H1 (cell line): Measurements from ENCODE around the gene KRTAP4-1. TPM values are rescaled to one million over a fixed set of nuclear protein-coding genes. Genes with fewer than 3 reads are reported as not detected.

ENCODE experiments used
- CTCF ChIA-PET: fragments of 300-600 bp; sonication (Branson Sonifier 250); formaldehyde crosslinking; loops from one replicate; lab custom pipeline; 2021; ENCODE audit not compliant: partially characterized antibody; lab: Charles Lee
- POLR2A ChIA-PET: fragments of 300-600 bp; sonication (Branson Sonifier 250); formaldehyde crosslinking; loops from one replicate; lab custom pipeline; 2021; ENCODE audit warnings: inconsistent platforms; ENCODE audit not compliant: partially characterized antibody; lab: Charles Lee
- DNase-seq, 2 experiments: peaks; one replicate each; pipeline versions ENCODE4 v3.0.0 to v3.0.0-alpha.2; 2010 to 2022; ENCODE audit warnings: low spot score in 2 of 2, low read depth in 1 of 2, mixed read lengths in 1 of 2
- FAIRE-seq: peaks from 2 replicates; lab custom pipeline; 2011; peaks lifted over from hg19 to GRCh38; lab: Jason Lieb, UNC
- H2AFZ ChIP-seq: 2 replicates; pipeline ENCODE4 v1.8.1; 2012; ENCODE audit warnings: low read length, inconsistent platforms
- H2AK5ac ChIP-seq: 2 replicates; pipeline ENCODE4 v1.6.1; 2013; ENCODE audit warnings: low read depth, low read length
- H2BK120ac ChIP-seq: replicated peaks from 2 replicates; pipeline ENCODE3; 2013; ENCODE audit warnings: low read depth, low read length, inconsistent platforms
- H2BK12ac ChIP-seq: 2 replicates; pipeline ENCODE4 v1.6.1; 2013; ENCODE audit warnings: low read depth, low read length
- H2BK15ac ChIP-seq: 2 replicates; pipeline ENCODE4 v1.6.1; 2013; ENCODE audit warnings: low read length
- H2BK20ac ChIP-seq: 2 replicates; pipeline ENCODE4 v1.6.1; 2013; ENCODE audit warnings: low read length
- H2BK5ac ChIP-seq: 2 replicates; pipeline ENCODE4 v1.6.1; 2013; ENCODE audit warnings: low read depth, low read length
- H3K14ac ChIP-seq: 2 replicates; pipeline ENCODE4 v1.6.1; 2013; ENCODE audit warnings: inconsistent platforms; ENCODE audit not compliant: insufficient read length
- H3K18ac ChIP-seq: 2 replicates; pipeline ENCODE4 v1.6.1; 2013; ENCODE audit warnings: low read length; ENCODE audit errors: extremely low read depth
- H3K23ac ChIP-seq: 2 replicates; pipeline ENCODE4 v1.6.1; 2013; ENCODE audit warnings: inconsistent platforms; ENCODE audit not compliant: insufficient read length
- H3K23me2 ChIP-seq: 2 replicates; pipeline ENCODE4 v1.6.1; 2013; ENCODE audit warnings: low read depth, low read length
- H3K27ac ChIP-seq: 2 replicates; pipeline ENCODE4 v1.6.1; 2011; ENCODE audit warnings: low read depth, low read length, inconsistent platforms
- H3K27me3 ChIP-seq, 4 experiments: replicated peaks in 1 of 4; 1 replicate in 1 of 4; 2 replicates in 3 of 4; pipeline versions ENCODE4 v1.6.1 to v1.8.1; 2011 to 2013; ENCODE audit warnings: low read length in 3 of 4, mild to moderate bottlenecking in 3 of 4, inconsistent platforms in 2 of 4, mixed read lengths in 2 of 4, moderate library complexity in 1 of 4; ENCODE audit not compliant: control insufficient read depth in 3 of 4, insufficient read depth in 3 of 4; ENCODE audit errors: extremely low read depth in 1 of 4
- H3K36me3 ChIP-seq, 4 experiments: 2 replicates each; pipeline versions ENCODE4 v1.6.1 to v1.8.1; 2011 to 2013; ENCODE audit warnings: mild to moderate bottlenecking in 4 of 4, low read length in 3 of 4, moderate library complexity in 2 of 4, control low read depth in 1 of 4, inconsistent platforms in 1 of 4; ENCODE audit not compliant: insufficient read depth in 4 of 4, control insufficient read depth in 2 of 4
- H3K4ac ChIP-seq: replicated peaks from 2 replicates; pipeline ENCODE3; 2013; ENCODE audit warnings: low read length, low read depth, mixed read lengths, inconsistent platforms; ENCODE audit not compliant: insufficient read length
- H3K4me1 ChIP-seq, 4 experiments: replicated peaks in 1 of 4; 1 replicate in 1 of 4; 2 replicates in 3 of 4; pipeline versions ENCODE4 v1.6.1 to v1.8.1; 2011 to 2013; ENCODE audit warnings: low read length in 3 of 4, inconsistent platforms in 2 of 4, mixed read lengths in 1 of 4; ENCODE audit not compliant: insufficient read depth in 4 of 4, control insufficient read depth in 3 of 4
- H3K4me2 ChIP-seq, 2 experiments: 2 replicates each; pipeline versions ENCODE4 v1.6.1 to v1.8.1; 2011 to 2013; ENCODE audit warnings: low read depth in 2 of 2, low read length in 2 of 2, control low read depth in 1 of 2, inconsistent platforms in 1 of 2, mild to moderate bottlenecking in 1 of 2; ENCODE audit not compliant: insufficient read depth in 1 of 2
- H3K4me3 ChIP-seq, 4 experiments: fragments of 200-600, 300-600 bp in 1 of 4; sonication (generic), shearing (Covaris generic), sonication (Bioruptor Twin) in 1 of 4; 2 replicates each; pipeline versions ENCODE4 v1.5.1 to v1.8.1; 2011 to 2016; ENCODE audit warnings: low read length in 4 of 4, low read depth in 3 of 4, control low read depth in 2 of 4, inconsistent platforms in 2 of 4, mild to moderate bottlenecking in 2 of 4, mixed read lengths in 1 of 4, moderate library complexity in 1 of 4; ENCODE audit not compliant: insufficient read depth in 2 of 4; ENCODE audit errors: extremely low read depth in 1 of 4
- H3K56ac ChIP-seq: replicated peaks from 2 replicates; pipeline ENCODE3; 2013; ENCODE audit warnings: low read depth, mild to moderate bottlenecking, mixed read lengths, low read length, inconsistent platforms; ENCODE audit not compliant: insufficient read length
- H3K79me1 ChIP-seq: 2 replicates; pipeline ENCODE4 v1.6.1; 2013; ENCODE audit warnings: low read depth, low read length, control low read depth
- H3K79me2 ChIP-seq, 2 experiments: 2 replicates each; pipeline versions ENCODE4 v1.6.1 to v1.8.1; 2012 to 2013; ENCODE audit warnings: low read length in 2 of 2, mild to moderate bottlenecking in 2 of 2, inconsistent platforms in 1 of 2; ENCODE audit not compliant: insufficient read depth in 2 of 2, control insufficient read depth in 1 of 2
- H3K9ac ChIP-seq, 4 experiments: replicated peaks in 1 of 4; 1 replicate in 1 of 4; 2 replicates in 3 of 4; pipeline versions ENCODE4 v1.6.1 to v1.8.1; 2011 to 2013; ENCODE audit warnings: low read depth in 3 of 4, low read length in 3 of 4, control low read depth in 2 of 4, mild to moderate bottlenecking in 2 of 4, moderate library complexity in 2 of 4, inconsistent platforms in 1 of 4; ENCODE audit errors: extremely low read depth in 1 of 4
- H3K9me3 ChIP-seq, 2 experiments: 2 replicates each; pipeline versions ENCODE4 v1.6.1 to v1.8.1; 2012 to 2013; ENCODE audit warnings: mild to moderate bottlenecking in 2 of 2, moderate library complexity in 2 of 2, control low read depth in 1 of 2, inconsistent platforms in 1 of 2, low read depth in 1 of 2, low read length in 1 of 2, mixed read lengths in 1 of 2; ENCODE audit not compliant: insufficient read depth in 2 of 2
- H4K20me1 ChIP-seq, 2 experiments: replicated peaks in 1 of 2; 2 replicates each; pipeline versions ENCODE3 to v1.8.1; 2011 to 2013; ENCODE audit warnings: inconsistent platforms in 2 of 2, low read length in 2 of 2, mild to moderate bottlenecking in 1 of 2; ENCODE audit not compliant: insufficient read depth in 2 of 2, control insufficient read depth in 1 of 2
- H4K5ac ChIP-seq: 2 replicates; pipeline ENCODE4 v1.6.1; 2013; ENCODE audit warnings: low read length, low read depth, mixed read lengths, inconsistent platforms; ENCODE audit not compliant: insufficient read length
- H4K8ac ChIP-seq: 2 replicates; pipeline ENCODE4 v1.8.0; 2013; ENCODE audit warnings: mild to moderate bottlenecking, moderate library complexity, low read length, inconsistent platforms; ENCODE audit not compliant: insufficient read depth; ENCODE audit errors: extremely low read depth
- H4K91ac ChIP-seq: replicated peaks from 2 replicates; pipeline ENCODE3; 2013; ENCODE audit warnings: low read length, mixed read lengths, inconsistent platforms; ENCODE audit not compliant: insufficient read length
- ATF2 ChIP-seq: IDR thresholded peaks from 2 replicates; pipeline ENCODE4 v1.6.1; 2012; ENCODE audit warnings: low read length, inconsistent platforms
- BCL11A ChIP-seq, 2 experiments: IDR thresholded peaks; one replicate each; pipeline ENCODE4 v1.6.1; 2011; ENCODE audit warnings: low read depth in 2 of 2, low read length in 2 of 2, mild to moderate bottlenecking in 2 of 2
- EGR1 ChIP-seq: IDR thresholded peaks from 2 replicates; pipeline ENCODE4 v1.6.1; 2011; ENCODE audit warnings: low read depth, low read length, borderline replicate concordance
- EZH2 ChIP-seq: fragments of 200-600 bp; sonication (generic); IDR thresholded peaks from 2 replicates; pipeline ENCODE4 v1.7.1; 2012; ENCODE audit warnings: low read depth, mild to moderate bottlenecking, moderate library complexity, low read length, inconsistent platforms; ENCODE audit not compliant: severe bottlenecking
- FOSL1 ChIP-seq: IDR thresholded peaks from 2 replicates; pipeline ENCODE4 v1.6.1; 2011; ENCODE audit warnings: mild to moderate bottlenecking, low read depth, low read length, moderate library complexity; ENCODE audit not compliant: insufficient read depth
- HDAC6 ChIP-seq: IDR thresholded peaks from one replicate; pipeline ENCODE4 v1.7.1; 2012; ENCODE audit warnings: low read depth, mild to moderate bottlenecking, inconsistent platforms, low read length, moderate library complexity
- RAD21 ChIP-seq, 2 experiments: IDR thresholded peaks in 1 of 2; conservative IDR thresholded peaks in 1 of 2; 2 replicates each; pipeline ENCODE4 v1.6.1; 2011; ENCODE audit warnings: low read depth in 2 of 2, low read length in 2 of 2, improper control_type of control experiment in 1 of 2, inconsistent platforms in 1 of 2, mild to moderate bottlenecking in 1 of 2, moderate library complexity in 1 of 2
- SAP30 ChIP-seq: fragments of 300-600 bp; sonication (generic); IDR thresholded peaks from 2 replicates; pipeline ENCODE4 v1.7.1; 2012; ENCODE audit warnings: low read length, moderate library complexity, mild to moderate bottlenecking, inconsistent platforms; ENCODE audit not compliant: insufficient read depth, insufficient replicate concordance
- SP2 ChIP-seq: IDR thresholded peaks from 2 replicates; pipeline ENCODE4 v1.6.1; 2012; ENCODE audit warnings: mild to moderate bottlenecking, low read length, inconsistent platforms
- TAF7 ChIP-seq: optimal IDR thresholded peaks from 2 replicates; pipeline ENCODE3; 2011; ENCODE audit warnings: low read depth, mild to moderate bottlenecking, inconsistent platforms, low read length, moderate library complexity, borderline replicate concordance
- ZNF274 ChIP-seq: IDR thresholded peaks from 2 replicates; pipeline ENCODE4 v1.7.0; 2012; ENCODE audit warnings: low read length, borderline replicate concordance; ENCODE audit errors: extremely low read depth
- WGBS, 2 experiments: shearing (Covaris generic) in 1 of 2; methylation state at CpG; one replicate each; pipeline versions ENCODE4 v1.1.6 to v1.1.7; 2013 to 2015; ENCODE audit warnings: low lambda C conversion rate in 2 of 2, mixed read lengths in 2 of 2, inconsistent platforms in 1 of 2, low coverage in 1 of 2, missing lambda C conversion rate in 1 of 2; ENCODE audit not compliant: insufficient replicate concordance in 2 of 2, insufficient coverage in 1 of 2, insufficient read length in 1 of 2; ENCODE audit errors: extremely low coverage in 1 of 2, missing lambda C conversion rate in 1 of 2; 5-methylcytosine and 5-hydroxymethylcytosine counted together
- polyA plus RNA-seq, 7 experiments: library from polyadenylated mRNA; depleted of rRNA in 3 of 7; stranded (reverse) in 5 of 7; unstranded in 2 of 7; fragments of >200 nt in 5 of 7; fragments of 200-250 nt in 2 of 7; gene quantifications; 1 replicate in 5 of 7; 2 replicates in 1 of 7; 4 replicates in 1 of 7; pipeline versions ENCODE4 v1.2.1 to v1.2.3, GENCODE V29; 2011 to 2013; ENCODE audit warnings: missing spikeins in 2 of 7, mixed read lengths in 2 of 7
- total RNA-seq: library from RNA; stranded (reverse); fragmentation: NEBNext Ultra II Directional; extraction: Animal tissue kit (Norgen Biotek cat#: 25700); gene quantifications from 2 replicates; pipeline ENCODE4 v1.2.1, GENCODE V29; 2021

KRTAP4-1 gene
- total and polyA plus RNA-seq, 2 of the 8 experiments (the other 6 are each of a cell fraction or from before 2014, with no cell fraction given) = not detected

GRCh38 chr17:41171886-41172285 is 12.8 kb downstream of the KRTAP4-1 start:
- no peaks in the 10 kb centered on the region for H3K4me1 ChIP-seq
- ChIA-PET CTCF (no interaction called here), POLR2A (no interaction called here)
- no peak overlapping the region for H3K9ac ChIP-seq
- H2BK5ac ChIP-seq = no peak overlapping the region
- no peaks in the 10 kb centered on the region for H3K23me2 ChIP-seq
- no peak overlapping the region for H2BK12ac ChIP-seq
- H3K4ac ChIP-seq = no peak overlapping the region
- H2BK15ac ChIP-seq = no peak overlapping the region
- H3K14ac ChIP-seq = no peak overlapping the region
- no peak for FAIRE-seq
- no peak overlapping the region for H4K8ac ChIP-seq
- no peaks in the 10 kb centered on the region for H3K79me2 ChIP-seq
- 87% methylated on average over 2 of the region's 2 CpGs; no CpG with 5 or more reads in 1 of the 2 experiments for WGBS, 2 experiments
- no peak overlapping the region for H3K18ac ChIP-seq
- H4K5ac ChIP-seq = no peak overlapping the region
- DNase-seq = no peak
- no peaks in the 10 kb centered on the region for H3K36me3 ChIP-seq
- H3K23ac ChIP-seq = no peak overlapping the region
- no peaks in the 10 kb centered on the region for H4K20me1 ChIP-seq
- H2BK120ac ChIP-seq = no peak overlapping the region
- 0 out of 2 replicates have a peak overlapping the region, but pooled peaks have one; percentile 30 for H2AFZ ChIP-seq
- no peak overlapping the region for H4K91ac ChIP-seq
- no peak overlapping the region for H3K4me3 ChIP-seq
- H3K9me3 ChIP-seq = no peaks in the 10 kb centered on the region; a peak in 1 of 4 replicates
- no peak overlapping the region for H3K27ac ChIP-seq
- no peaks in the 10 kb centered on the region for H3K27me3 ChIP-seq
- no peak overlapping the region for H3K56ac ChIP-seq
- no peak overlapping the region for H2AK5ac ChIP-seq
- no peak overlapping the region for H2BK20ac ChIP-seq
- H3K4me2 ChIP-seq = no peak overlapping the region
- no peaks in the 10 kb centered on the region for H3K79me1 ChIP-seq
- TF ChIP-seq FOSL1 (no peak), EGR1 (no peak), EZH2 (no peak), BCL11A (IDR thresholded peaks at IDR 0.05; ENCODE audit: low read depth in 2 of 2, low read length in 2 of 2) (no peak), ZNF274 (no peak), SP2 (no peak), SAP30 (no peak), HDAC6 (no peak), RAD21 (IDR thresholded peaks at IDR 0.05 in 1 of 2, conservative IDR thresholded peaks at IDR 0.05 in 1 of 2; ENCODE audit: low read depth in 2 of 2, low read length in 2 of 2) (no peak), ATF2 (no peak), TAF7 (no peak)
